K562 (cell line): ENCODE results near the gene CLIC1. TPM values are rescaled to one million over a fixed set of nuclear protein-coding genes. Genes with fewer than 3 reads are reported as not detected.

Source experiments
- ARID3B ChIP-seq: fragments of 250-450 bp; sonication (Bioruptor Pico); IDR thresholded peaks from 2 replicates; pipeline ENCODE4 v1.4.0; 2020; ENCODE audit warnings: borderline replicate concordance
- ATF7 ChIP-seq: fragments of 450-650 bp; IDR thresholded peaks from 2 replicates; pipeline ENCODE4 v1.7.1; 2014; ENCODE audit warnings: mild to moderate bottlenecking, moderate library complexity
- CBX8 ChIP-seq: fragments of 200-600 bp; sonication (generic); IDR thresholded peaks from 2 replicates; pipeline ENCODE4 v1.6.1; 2012; ENCODE audit warnings: borderline replicate concordance, mixed run types, low read depth, mild to moderate bottlenecking, moderate library complexity, mixed read lengths, low read length, control low read depth, inconsistent platforms; ENCODE audit not compliant: poor library complexity, severe bottlenecking; ENCODE audit errors: extremely low read depth
- CEBPG ChIP-seq, 3 experiments: fragments of 200-800 bp in 1 of 3; sonication (Bioruptor generic) in 1 of 3; sonication (generic) in 1 of 3; formaldehyde crosslinking in 1 of 3; IDR thresholded peaks in 2 of 3; conservative IDR thresholded peaks in 1 of 3; 2 replicates each; pipeline versions ENCODE4 v1.6.1 to v1.8.0; 2016 to 2022; ENCODE audit warnings: missing compliant biosample characterization in 2 of 3, missing genetic modification characterization in 2 of 3, mild to moderate bottlenecking in 1 of 3, missing genetic modification reagents in 1 of 3
- E2F1 ChIP-seq: sonication (generic); formaldehyde crosslinking; IDR thresholded peaks from 2 replicates; pipeline ENCODE4 v1.8.1; 2023; ENCODE audit warnings: mild to moderate bottlenecking, missing genetic modification reagents, moderate library complexity
- E2F8 ChIP-seq: fragments of 450-650 bp; IDR thresholded peaks from 2 replicates; pipeline ENCODE4 v1.7.1; 2018; ENCODE audit warnings: mild to moderate bottlenecking, low read depth; ENCODE audit not compliant: partially characterized antibody
- ELF2 ChIP-seq: fragments of 250-450 bp; sonication (Bioruptor Pico); IDR thresholded peaks from 2 replicates; pipeline ENCODE4 v1.5.0; 2021; ENCODE audit warnings: mild to moderate bottlenecking
- FOXA3 ChIP-seq, 2 experiments: fragments of 450-650 bp in 1 of 2; sonication (generic) in 1 of 2; formaldehyde crosslinking; IDR thresholded peaks in 1 of 2; conservative IDR thresholded peaks in 1 of 2; 2 replicates each; pipeline versions ENCODE4 v1.4.0 to v1.8.0; 2020 to 2022; ENCODE audit warnings: mild to moderate bottlenecking in 2 of 2, missing genetic modification reagents in 1 of 2
- GTF2F1 ChIP-seq: IDR thresholded peaks from 2 replicates; pipeline ENCODE4 v1.6.1; 2011; ENCODE audit warnings: low read depth, low read length, improper control_type of control experiment
- HDAC6 ChIP-seq: IDR thresholded peaks from 2 replicates; pipeline ENCODE4 v1.6.1; 2012; ENCODE audit warnings: low read depth, mild to moderate bottlenecking, control low read depth, inconsistent platforms, low read length, moderate library complexity
- HDGF ChIP-seq: fragments of 450-650 bp; IDR thresholded peaks from 2 replicates; pipeline ENCODE4 v1.6.1; 2016
- JUN ChIP-seq, 2 experiments: sonication (generic) in 1 of 2; formaldehyde crosslinking in 1 of 2; IDR thresholded peaks; 2 replicates each; pipeline versions ENCODE4 v1.6.1 to v1.8.0; 2012 to 2022; ENCODE audit warnings: borderline replicate concordance in 2 of 2, mild to moderate bottlenecking in 2 of 2, improper control_type of control experiment in 1 of 2, low read depth in 1 of 2, low read length in 1 of 2, missing genetic modification reagents in 1 of 2
- MIER1 ChIP-seq: fragments of 450-650 bp; IDR thresholded peaks from 2 replicates; pipeline ENCODE4 v1.6.1; 2016; ENCODE audit warnings: antibody characterized with exemption, mild to moderate bottlenecking, low read depth
- MXI1 ChIP-seq: IDR thresholded peaks from 2 replicates; pipeline ENCODE4 v1.6.1; 2011; ENCODE audit warnings: low read depth, mild to moderate bottlenecking, improper control_type of control experiment, low read length
- RUNX1 ChIP-seq: sonication (generic); IDR thresholded peaks from 2 replicates; pipeline ENCODE4 v1.6.1; 2016; ENCODE audit warnings: antibody characterized with exemption, low read depth
- SMAD2 ChIP-seq: fragments of 150-350 bp; IDR thresholded peaks from 2 replicates; pipeline ENCODE4 v1.6.1; 2014; ENCODE audit warnings: low read depth, mild to moderate bottlenecking, low read length
- ZBTB34 ChIP-seq: fragments of 250-450 bp; sonication (Bioruptor Pico); IDR thresholded peaks from 2 replicates; pipeline ENCODE4 v1.8.0; 2021; ENCODE audit warnings: mild to moderate bottlenecking, moderate library complexity
- polyA plus RNA-seq, 8 experiments: library from polyadenylated mRNA; depleted of rRNA in 4 of 8; stranded (reverse) in 5 of 8; unstranded in 3 of 8; fragments of >200 nt; fragmentation: Nextera tagmentation in 2 of 8; fragmentation: Illumina TruSeq in 1 of 8; extraction: Ambion mirVana in 2 of 8; extraction: Trizol in 1 of 8; gene quantifications; 2 replicates each; pipeline versions ENCODE4 v1.2.1 to v1.2.3, GENCODE V29; 2011 to 2014; ENCODE audit warnings: inconsistent platforms in 1 of 8, missing spikeins in 1 of 8
- total RNA-seq, 7 experiments: library from RNA; depleted of rRNA in 6 of 7; stranded (reverse); fragments of >200 nt in 6 of 7; fragmentation: Illumina TruSeq in 2 of 7; extraction: Trizol in 2 of 7; gene quantifications; 2 replicates each; pipeline versions ENCODE4 v1.2.1 to v1.2.3, GENCODE V29; 2011 to 2021; ENCODE audit warnings: low replicate concordance in 1 of 7

CLIC1 gene
- total and polyA plus RNA-seq, 9 of the 15 experiments (the other 6 are each of a cell fraction or from before 2014, with no cell fraction given): 1,267 to 2,419 (median 1,808) TPM

GRCh38 chr6:31727717-31728671 is 8.3 kb downstream of the CLIC1 start (continued):
- TF ChIP-seq ARID3B (CRISPR knock-in tag): 0 out of 2 replicates have a peak, but pooled peaks have one; percentile 24
- no peak for TF ChIP-seq RUNX1
- TF ChIP-seq HDAC6: no peak
- TF ChIP-seq ZBTB34 (CRISPR knock-in tag): no peak
- TF ChIP-seq ATF7: no peak
- no peak for TF ChIP-seq MXI1
- no peak for TF ChIP-seq JUN (IDR thresholded peaks at IDR 0.05; ENCODE audit: borderline replicate concordance, low read depth, low read length)
- no peak for TF ChIP-seq JUN (CRISPR knock-in tag; IDR thresholded peaks at IDR 0.05; ENCODE audit: borderline replicate concordance)
- no peak for TF ChIP-seq E2F1 (CRISPR knock-in tag)
- TF ChIP-seq MIER1: peak; percentile 6; the same call in 1 of the 2 replicates
- TF ChIP-seq ELF2 (CRISPR knock-in tag): no peak
- TF ChIP-seq CEBPG (CRISPR knock-in tag; IDR thresholded peaks at IDR 0.05): 0 out of 2 replicates have a peak, but pooled peaks have one; percentile 6
- no peak for TF ChIP-seq CEBPG (tag; conservative IDR thresholded peaks at IDR 0.05 in 1 of 2, IDR thresholded peaks at IDR 0.05 in 1 of 2)
- no peak for TF ChIP-seq GTF2F1
- no peak for TF ChIP-seq SMAD2
- no peak for TF ChIP-seq E2F8
- TF ChIP-seq HDGF: no peak
- no peak for TF ChIP-seq CBX8
- 0 out of 4 replicates have a peak, but pooled peaks of 1 of the 2 experiments have one; percentile 59 for TF ChIP-seq FOXA3 (CRISPR knock-in tag; conservative IDR thresholded peaks at IDR 0.05 in 1 of 2, IDR thresholded peaks at IDR 0.05 in 1 of 2)
